Suppressor macrophage treated with lipopolysaccharide for 1 hour (primary cell): ENCODE results near the gene SEPTIN5.
A peak's percentile ranks its signal among the peaks of the same experiment; 100 is the strongest.
"Not testable (repeated sequence)": the region's sequence is repeated elsewhere in the genome, so short reads cannot be mapped to it uniquely, and the experiment has no call there.

Experiments
- DNase-seq, 3 donors: peaks; one replicate each; pipeline ENCODE4 v3.0.0-alpha.2; 2020 to 2022

Gene SEPTIN5

GRCh38 chr22:19714312-19715187 is at the start of gene SEPTIN5:
Gene SEPTIN5, plus strand, starts transcription at chr22:19714503. Its CDS starts 86 bp downstream, at chr22:19714589.
- peak in 2 of 3 donors; percentile 21 to 44 for DNase-seq

GRCh38 chr22:19664951-19665783 is 49.1 kb upstream of the SEPTIN5 start:
- no peak for DNase-seq

GRCh38 chr22:19665784-19666672 is 48.3 kb upstream of the SEPTIN5 start:
- DNase-seq = no peak

GRCh38 chr22:19666673-19667593 is 47.4 kb upstream of the SEPTIN5 start:
- no peak for DNase-seq

GRCh38 chr22:19667872-19668740 is 46.2 kb upstream of the SEPTIN5 start:
- DNase-seq = no peak

- DNase-seq = no peak
Observed at GRCh38 chr22:19668748-19669147, 45.6 kb upstream of the SEPTIN5 start.

- DNase-seq = no peak
Observed at GRCh38 chr22:19669570-19669969, 44.7 kb upstream of the SEPTIN5 start.

GRCh38 chr22:19671316-19671715 is 43.0 kb upstream of the SEPTIN5 start:
- DNase-seq = no peak

- DNase-seq = no peak
Observed at GRCh38 chr22:19672054-19672776, 42.1 kb upstream of the SEPTIN5 start.

GRCh38 chr22:19673660-19674059 is 40.6 kb upstream of the SEPTIN5 start:
- no peak for DNase-seq

- DNase-seq = no peak
Observed at GRCh38 chr22:19674129-19674928, 40.0 kb upstream of the SEPTIN5 start.

- no peak for DNase-seq
Observed at GRCh38 chr22:19674929-19675253, 39.4 kb upstream of the SEPTIN5 start.

GRCh38 chr22:19675428-19675827 is 38.9 kb upstream of the SEPTIN5 start:
- no peak for DNase-seq

GRCh38 chr22:19676437-19676836 is 37.9 kb upstream of the SEPTIN5 start:
- DNase-seq = not testable (repeated sequence)

- no peak for DNase-seq
Observed at GRCh38 chr22:19678949-19679521, 35.3 kb upstream of the SEPTIN5 start.

GRCh38 chr22:19679522-19680101 is 34.7 kb upstream of the SEPTIN5 start:
- peak; percentile 47 to 79 (median 63) for DNase-seq

- DNase-seq = no peak
Observed at GRCh38 chr22:19680287-19680881, 33.9 kb upstream of the SEPTIN5 start.
